Measurements from ENCODE around the gene PTK7. TPM values are rescaled to one million over a fixed set of nuclear protein-coding genes. Genes with fewer than 3 reads are reported as not detected.

Gene PTK7
- total RNA-seq, 2 experiments from 2014 or later = 0.33 to 0.85 TPM

DNA sequence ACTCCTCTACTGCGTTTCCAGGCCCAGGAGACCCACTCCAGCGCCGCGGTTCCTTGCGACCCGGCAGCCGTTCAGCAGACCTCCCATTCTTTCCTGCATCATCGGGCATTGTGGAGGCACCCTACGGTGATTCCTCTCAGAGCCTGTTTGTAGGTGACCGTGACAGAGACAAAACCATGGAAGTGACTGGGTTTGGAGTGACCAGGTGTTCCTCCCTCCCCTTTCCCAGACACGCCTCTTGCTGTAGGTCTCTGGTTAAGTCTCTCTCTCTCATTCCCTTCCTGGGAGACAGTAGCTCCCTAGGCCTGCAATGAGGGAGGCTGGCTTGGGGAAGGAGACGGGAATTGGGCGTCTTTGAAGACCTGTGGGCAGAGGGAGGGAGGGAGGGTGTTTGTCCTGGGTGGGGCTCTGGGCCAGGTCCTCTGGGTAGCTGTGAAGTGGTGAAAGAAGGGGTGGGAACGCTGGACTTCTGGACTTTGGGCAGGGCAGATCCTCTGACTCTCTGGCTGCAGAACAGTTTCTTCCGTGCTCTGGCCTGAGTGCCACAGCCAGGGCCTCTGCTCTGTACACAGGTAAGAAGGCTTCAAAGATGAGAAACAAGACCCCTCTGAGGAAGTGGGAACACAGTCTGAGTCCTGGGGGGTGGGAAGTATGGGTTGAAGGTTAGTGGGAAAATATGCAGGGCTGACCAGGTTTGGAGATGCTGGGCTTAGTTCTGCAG is 15.9 kb upstream of the PTK7 start:
- no peak for DNase-seq

DNA sequence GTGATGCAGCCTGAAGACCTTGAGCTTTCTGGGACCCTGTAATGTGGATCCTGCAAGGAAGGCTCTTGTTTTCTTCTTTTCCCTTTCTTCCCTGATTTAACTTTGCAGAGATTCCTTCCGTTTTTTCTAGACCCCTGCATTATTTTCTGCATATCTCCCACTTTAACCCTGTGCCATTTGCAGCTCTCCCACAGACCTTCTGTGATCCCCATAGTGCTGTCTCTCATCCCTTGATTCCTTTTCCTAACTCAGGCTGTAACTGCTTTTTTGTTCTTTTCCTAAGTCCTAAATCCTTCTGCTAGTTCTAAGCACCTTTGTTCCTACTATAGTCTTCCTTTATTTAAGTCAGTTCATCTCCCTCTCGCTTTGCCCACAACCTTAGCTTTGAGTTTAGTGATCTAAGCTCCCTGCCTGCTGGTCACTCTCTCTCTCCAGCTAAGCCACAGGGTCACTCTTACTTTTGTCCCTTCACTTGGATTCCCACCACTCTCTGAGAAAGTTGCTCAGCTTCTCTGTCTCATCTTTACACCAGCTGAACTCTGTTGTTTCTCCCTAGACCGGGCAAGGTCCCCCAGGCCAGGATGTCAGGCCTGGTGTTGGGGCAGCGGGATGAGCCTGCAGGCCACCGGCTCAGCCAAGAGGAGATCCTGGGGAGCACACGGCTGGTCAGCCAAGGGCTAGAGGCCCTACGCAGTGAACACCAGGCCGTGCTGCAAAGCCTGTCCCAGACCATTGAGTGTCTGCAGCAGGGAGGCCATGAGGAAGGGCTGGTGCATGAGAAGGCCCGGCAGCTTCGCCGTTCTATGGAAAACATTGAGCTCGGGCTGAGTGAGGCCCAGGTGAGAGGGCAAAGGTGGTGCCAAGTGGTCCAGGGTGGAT is 15.1 kb upstream of the PTK7 start:
- H3K4me1 Mint-ChIP-seq = peaks cover 27% of the 10 kb centered on the region
- no peaks in the 10 kb centered on the region for H3K27me3 Mint-ChIP-seq
- DNase-seq (no peak), ATAC-seq (no peak)
- CTCF ChIA-PET = no interaction called here
- H3K9me3 Mint-ChIP-seq (ENCODE audit: low read depth) = no peaks in the 10 kb centered on the region
- peak overlapping the region; percentile 13 for H3K27ac Mint-ChIP-seq
- H3K4me3 Mint-ChIP-seq = peak overlapping the region; percentile 92
- peaks cover 4% of the 10 kb centered on the region for H3K36me3 Mint-ChIP-seq

More for the DNA sequence above, 15.9 kb upstream of the PTK7 start:
- H3K4me1 Mint-ChIP-seq = peaks cover 27% of the 10 kb centered on the region
- peaks cover 11% of the 10 kb centered on the region for H3K36me3 Mint-ChIP-seq
- ATAC-seq = no peak
- no peaks in the 10 kb centered on the region for H3K27me3 Mint-ChIP-seq
- H3K27ac Mint-ChIP-seq = peak overlapping the region; percentile 99
- H3K9me3 Mint-ChIP-seq (ENCODE audit: low read depth) = no peaks in the 10 kb centered on the region
- peak overlapping the region; percentile 92 for H3K4me3 Mint-ChIP-seq
- CTCF ChIA-PET = interaction anchor here (1.2 to 1.6 kb wide), 3 partner anchors 36 to 159 kb away, joined by 4 to 11 read pairs (median 5); no protein-coding TSS in a partner anchor

DNA sequence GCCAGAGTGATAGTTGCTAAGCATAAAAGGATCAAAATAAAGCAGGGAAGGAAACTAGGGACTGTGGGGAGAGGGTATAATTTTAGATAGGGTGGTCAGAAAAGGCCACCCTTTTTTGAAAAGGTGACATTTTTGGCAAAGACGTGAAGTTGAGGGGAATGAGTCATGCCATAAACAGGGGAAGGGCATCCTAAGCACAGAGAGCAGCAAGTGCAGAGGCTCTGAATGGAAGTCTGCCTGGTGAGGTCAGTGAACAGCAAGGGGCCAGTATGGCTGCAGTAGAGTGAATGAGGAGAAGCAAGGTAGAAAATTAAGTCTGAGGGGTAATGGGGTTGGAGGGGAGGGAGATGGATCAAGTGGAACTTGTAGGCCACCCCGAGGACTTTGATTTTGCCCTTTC is 14.3 kb upstream of the PTK7 start:
- Mint-ChIP-seq H3K9me3 (ENCODE audit: low read depth) (no peaks in the 10 kb centered on the region), H3K27ac (no peak overlapping the region), H3K4me3 (no peak overlapping the region), H3K36me3 (no peaks in the 10 kb centered on the region), H3K27me3 (no peaks in the 10 kb centered on the region), H3K4me1 (peaks cover 27% of the 10 kb centered on the region)
- CTCF ChIA-PET = no interaction called here
- DNase-seq (no peak), ATAC-seq (no peak)

DNA sequence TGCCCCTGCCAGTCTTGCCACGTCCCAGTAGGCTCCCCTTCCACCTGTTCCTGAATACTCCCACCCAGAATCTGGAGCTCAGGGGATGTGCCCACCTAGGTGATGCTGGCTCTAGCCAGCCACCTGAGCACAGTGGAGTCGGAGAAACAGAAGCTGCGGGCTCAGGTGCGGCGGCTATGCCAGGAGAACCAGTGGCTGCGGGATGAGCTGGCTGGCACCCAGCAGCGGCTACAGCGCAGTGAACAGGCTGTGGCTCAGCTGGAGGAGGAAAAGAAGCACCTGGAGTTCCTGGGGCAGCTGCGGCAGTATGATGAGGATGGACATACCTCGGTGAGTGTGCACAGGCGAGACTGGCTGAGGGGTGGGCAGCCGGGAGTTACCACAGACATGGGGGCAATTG is 13.3 kb upstream of the PTK7 start:
- Mint-ChIP-seq H3K4me1 (peaks cover 23% of the 10 kb centered on the region), H3K27me3 (no peaks in the 10 kb centered on the region), H3K27ac (no peak overlapping the region), H3K4me3 (no peak overlapping the region), H3K9me3 (ENCODE audit: low read depth) (no peaks in the 10 kb centered on the region), H3K36me3 (no peaks in the 10 kb centered on the region)
- CTCF ChIA-PET = interaction anchor here (0.6 to 1.2 kb wide), 2 partner anchors 9 to 81 kb away, joined by 3 read pairs; partner anchors contain the start of gene CUL7
- no peak for DNase-seq
- ATAC-seq = no peak

DNA sequence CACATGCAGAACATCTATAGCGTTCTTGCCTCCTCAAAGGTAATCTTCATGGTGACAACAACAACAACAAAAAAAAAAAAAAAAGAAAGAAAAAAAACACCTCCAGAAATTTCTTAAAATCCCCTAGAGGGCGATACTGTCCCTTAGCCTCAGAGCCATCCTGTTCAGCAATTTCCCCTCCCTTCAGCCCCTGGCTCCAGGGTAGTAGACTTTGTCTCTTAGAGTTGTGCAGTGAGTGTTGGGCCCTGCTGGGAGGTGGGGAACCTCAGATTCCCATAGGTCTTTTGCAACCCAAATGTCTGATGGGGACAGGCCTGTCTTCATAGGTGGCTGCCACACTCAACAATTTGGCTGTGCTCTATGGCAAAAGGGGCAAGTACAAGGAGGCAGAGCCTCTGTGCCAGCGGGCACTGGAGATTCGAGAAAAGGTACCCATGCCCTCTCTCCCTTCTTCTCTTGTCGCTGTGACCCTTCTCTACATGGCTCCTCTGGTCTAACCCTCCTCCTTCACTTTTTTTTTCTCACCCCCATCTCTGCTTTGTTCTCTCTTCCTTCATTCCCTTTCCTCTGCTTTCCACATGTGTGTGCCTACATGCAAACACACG is 6.0 kb upstream of the PTK7 start:
- Mint-ChIP-seq H3K4me1 (no peaks in the 10 kb centered on the region), H3K36me3 (no peaks in the 10 kb centered on the region), H3K9me3 (ENCODE audit: low read depth) (no peaks in the 10 kb centered on the region), H3K27ac (no peak overlapping the region), H3K27me3 (no peaks in the 10 kb centered on the region), H3K4me3 (no peak overlapping the region)
- ATAC-seq = peak; percentile 81
- peak; percentile 50 for DNase-seq
- CTCF ChIA-PET = interaction anchor here (0.7 to 2.0 kb wide), 8 partner anchors 9 to 308 kb away, joined by 3 to 5 read pairs (median 3); partner anchors contain the start of gene GNMT

DNA sequence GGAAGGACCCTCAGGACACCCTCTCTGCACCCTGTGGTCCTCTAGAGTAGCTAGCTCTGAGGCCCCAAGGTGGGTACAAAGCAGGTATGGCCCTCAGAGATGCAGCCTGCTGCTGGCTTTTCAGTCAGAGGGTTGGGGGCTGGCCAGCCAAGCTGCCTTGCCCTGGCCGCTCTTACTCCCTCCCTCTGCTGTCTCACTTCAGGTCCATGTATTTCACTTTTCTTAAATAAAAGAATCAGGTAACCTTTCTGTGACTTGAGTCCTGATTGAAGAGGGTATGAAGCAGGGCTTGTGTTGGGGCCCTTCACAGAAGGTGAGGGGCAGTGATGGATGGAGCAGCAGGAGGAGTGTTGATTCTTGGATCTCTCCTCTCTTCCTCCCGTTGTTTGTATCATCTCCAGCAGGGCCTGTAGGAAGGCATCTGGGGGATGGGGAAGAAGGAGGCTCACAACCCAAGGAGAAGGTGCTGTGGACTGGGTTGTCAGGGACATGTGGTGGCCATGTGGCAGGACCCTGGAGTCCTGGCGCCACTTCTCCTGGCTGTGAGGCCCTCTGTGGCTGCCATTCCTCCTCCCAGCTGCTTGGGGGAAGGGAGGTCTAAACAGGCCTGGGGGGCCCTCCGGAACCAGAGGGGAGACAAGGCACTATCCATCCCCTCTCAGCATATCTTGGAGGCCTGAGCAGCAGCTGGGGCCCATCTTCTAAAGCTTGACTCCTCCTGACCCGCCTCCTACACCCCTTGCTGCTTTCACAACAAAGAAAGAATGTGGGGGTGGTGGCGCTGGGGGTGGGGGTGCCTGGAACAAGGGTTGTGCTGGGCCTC is 1.1 kb upstream of the PTK7 start:
- CTCF ChIA-PET = interaction anchor here (1.5 kb wide), 1 partner anchor 69 kb away, joined by 4 read pairs; no protein-coding TSS in a partner anchor
- peaks cover 32% of the 10 kb centered on the region for H3K27me3 Mint-ChIP-seq
- H3K4me3 Mint-ChIP-seq = no peak overlapping the region
- H3K9me3 Mint-ChIP-seq (ENCODE audit: low read depth) = no peaks in the 10 kb centered on the region
- ATAC-seq (no peak), DNase-seq (no peak)
- peaks cover 2% of the 10 kb centered on the region for H3K4me1 Mint-ChIP-seq
- H3K27ac Mint-ChIP-seq = no peak overlapping the region
- no peaks in the 10 kb centered on the region for H3K36me3 Mint-ChIP-seq

DNA sequence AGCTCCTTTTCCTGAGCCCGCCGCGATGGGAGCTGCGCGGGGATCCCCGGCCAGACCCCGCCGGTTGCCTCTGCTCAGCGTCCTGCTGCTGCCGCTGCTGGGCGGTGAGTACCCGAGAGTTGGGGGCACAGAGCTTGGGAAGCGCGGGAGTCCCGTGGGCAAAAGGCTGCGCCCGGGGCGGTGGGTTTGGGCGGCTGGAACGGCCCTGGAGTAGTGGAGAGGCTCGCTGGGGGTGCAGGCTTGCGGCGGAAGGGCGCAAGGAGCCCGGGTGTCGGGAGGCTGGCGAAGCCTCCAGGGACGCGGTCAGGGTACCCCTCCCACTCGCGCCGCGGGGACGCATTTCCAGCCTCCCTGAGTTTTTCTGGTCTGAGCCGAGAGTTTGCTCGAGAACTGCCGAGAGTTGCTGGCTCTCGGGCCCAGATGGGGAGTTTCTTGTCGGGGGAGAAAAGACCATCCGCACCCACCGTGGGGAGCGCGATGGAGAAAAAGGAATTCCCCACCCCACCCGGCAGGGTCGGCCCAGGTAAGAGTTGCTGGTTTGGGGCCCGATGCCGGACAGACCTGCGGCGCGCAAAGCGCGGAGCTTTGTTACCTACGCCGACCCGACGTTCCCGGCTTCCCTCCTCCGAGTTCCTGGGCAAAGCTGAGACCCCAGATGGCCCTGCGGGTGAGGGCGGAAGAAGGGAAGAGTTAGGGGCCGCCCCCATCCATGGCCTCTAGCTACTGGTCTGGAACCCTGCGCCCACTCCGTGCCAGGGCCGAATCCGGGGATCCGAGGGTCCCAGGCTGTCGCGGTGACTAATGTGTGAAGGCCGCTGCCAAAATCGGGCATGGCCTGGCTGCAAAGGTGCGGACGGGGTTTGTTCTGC is 584 bp downstream of the PTK7 start:
- no peak for ATAC-seq
- H3K36me3 Mint-ChIP-seq = no peaks in the 10 kb centered on the region
- H3K4me3 Mint-ChIP-seq = peak overlapping the region; percentile 34
- CTCF ChIA-PET = interaction anchor here (0.8 to 1.4 kb wide), 2 partner anchors 67 to 69 kb away, joined by 3 to 4 read pairs; no protein-coding TSS in a partner anchor
- no peak overlapping the region for H3K27ac Mint-ChIP-seq
- peaks cover 36% of the 10 kb centered on the region for H3K27me3 Mint-ChIP-seq
- DNase-seq = no peak
- H3K9me3 Mint-ChIP-seq (ENCODE audit: low read depth) = no peaks in the 10 kb centered on the region
- peaks cover 2% of the 10 kb centered on the region for H3K4me1 Mint-ChIP-seq

DNA sequence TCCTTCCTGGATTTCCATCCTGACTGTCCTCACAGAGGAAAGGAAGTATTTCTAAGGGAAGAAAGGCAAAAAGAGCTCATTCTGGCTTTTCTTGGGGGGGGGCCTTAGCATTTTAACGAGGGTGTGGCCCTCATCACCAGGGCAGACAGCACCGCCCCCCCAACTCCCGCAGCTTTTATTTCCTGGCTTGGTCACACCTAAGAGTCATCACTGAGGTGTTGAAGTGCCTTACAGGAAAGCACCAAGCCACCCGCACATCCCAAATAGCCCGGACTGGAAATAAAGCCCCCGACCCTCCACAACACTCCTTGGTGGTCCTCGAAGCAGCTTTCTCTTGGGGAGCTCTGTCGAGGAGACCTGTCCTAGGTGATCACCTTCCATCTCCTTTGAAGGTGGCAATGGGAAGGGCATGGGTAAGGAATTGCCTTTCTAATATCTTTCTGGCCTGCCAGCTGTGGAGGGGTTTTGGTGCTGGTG is 1.3 kb downstream of the PTK7 start:
- Mint-ChIP-seq H3K4me3 (no peak overlapping the region), H3K9me3 (ENCODE audit: low read depth) (no peaks in the 10 kb centered on the region), H3K27ac (no peak overlapping the region), H3K36me3 (no peaks in the 10 kb centered on the region), H3K4me1 (peaks cover 2% of the 10 kb centered on the region), H3K27me3 (peaks cover 38% of the 10 kb centered on the region)
- CTCF ChIA-PET = no interaction called here
- ATAC-seq = no peak
- DNase-seq = no peak

DNA sequence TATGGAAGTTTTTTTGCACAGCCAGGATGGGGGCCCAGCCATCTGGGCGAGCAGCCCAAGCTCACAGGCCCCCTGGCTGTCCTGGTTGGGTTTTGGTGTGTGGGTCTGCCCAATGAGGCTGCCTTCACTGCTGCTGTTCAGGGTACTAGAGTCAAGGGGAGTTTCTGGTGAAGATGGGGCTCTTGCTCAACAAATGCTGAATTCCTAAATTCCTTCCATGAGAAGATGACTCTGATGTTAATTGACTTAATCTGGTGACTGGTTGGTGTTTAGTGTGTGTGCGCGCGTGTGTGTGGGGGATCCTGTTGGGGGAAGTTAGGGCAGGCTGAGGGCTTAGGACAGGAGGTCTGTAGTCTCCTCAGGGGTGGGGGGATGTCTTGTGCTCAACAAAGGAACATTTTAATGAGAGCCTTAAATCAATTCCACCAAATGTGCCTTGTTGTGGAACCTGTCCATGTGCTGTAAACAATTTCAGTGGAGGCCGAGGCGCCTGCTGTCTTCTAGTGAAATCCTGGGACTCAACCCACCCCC is 1.9 kb downstream of the PTK7 start:
- ATAC-seq (no peak), DNase-seq (no peak)
- H3K27ac Mint-ChIP-seq = no peak overlapping the region
- H3K36me3 Mint-ChIP-seq = no peaks in the 10 kb centered on the region
- H3K4me1 Mint-ChIP-seq = peaks cover 2% of the 10 kb centered on the region
- CTCF ChIA-PET = interaction anchor here (1.0 kb wide), 1 partner anchor 8 kb away, joined by 3 read pairs; no protein-coding TSS in a partner anchor
- peaks cover 38% of the 10 kb centered on the region for H3K27me3 Mint-ChIP-seq
- no peaks in the 10 kb centered on the region for H3K9me3 Mint-ChIP-seq (ENCODE audit: low read depth)
- no peak overlapping the region for H3K4me3 Mint-ChIP-seq

DNA sequence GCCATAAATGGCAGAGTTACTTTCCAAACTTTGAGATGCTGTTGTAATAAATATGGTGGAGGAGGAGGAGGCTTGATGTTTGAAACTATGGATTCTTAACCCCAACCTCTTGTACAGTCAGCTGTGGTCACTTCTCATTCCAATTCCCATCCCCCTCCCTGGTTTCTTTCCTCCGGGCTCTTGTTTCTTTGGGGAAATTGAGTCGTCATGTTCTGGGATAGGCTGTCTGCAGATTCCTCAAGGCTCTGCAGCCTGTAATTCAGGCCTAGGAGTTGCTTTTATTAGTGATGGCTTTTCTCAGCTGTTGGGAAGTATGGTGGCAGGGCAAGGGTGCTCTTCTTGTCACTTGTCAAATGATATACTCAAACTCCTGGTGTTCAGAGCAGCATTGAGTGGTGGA is 2.6 kb downstream of the PTK7 start:
- peaks cover 44% of the 10 kb centered on the region for H3K27me3 Mint-ChIP-seq
- H3K27ac Mint-ChIP-seq = no peak overlapping the region
- H3K4me1 Mint-ChIP-seq = peaks cover 2% of the 10 kb centered on the region
- ATAC-seq (no peak), DNase-seq (no peak)
- H3K36me3 Mint-ChIP-seq = no peaks in the 10 kb centered on the region
- no peak overlapping the region for H3K4me3 Mint-ChIP-seq
- CTCF ChIA-PET = interaction anchor here (0.9 to 1.0 kb wide), 2 partner anchors 8 to 228 kb away, joined by 3 read pairs; no protein-coding TSS in a partner anchor
- H3K9me3 Mint-ChIP-seq (ENCODE audit: low read depth) = no peaks in the 10 kb centered on the region

DNA sequence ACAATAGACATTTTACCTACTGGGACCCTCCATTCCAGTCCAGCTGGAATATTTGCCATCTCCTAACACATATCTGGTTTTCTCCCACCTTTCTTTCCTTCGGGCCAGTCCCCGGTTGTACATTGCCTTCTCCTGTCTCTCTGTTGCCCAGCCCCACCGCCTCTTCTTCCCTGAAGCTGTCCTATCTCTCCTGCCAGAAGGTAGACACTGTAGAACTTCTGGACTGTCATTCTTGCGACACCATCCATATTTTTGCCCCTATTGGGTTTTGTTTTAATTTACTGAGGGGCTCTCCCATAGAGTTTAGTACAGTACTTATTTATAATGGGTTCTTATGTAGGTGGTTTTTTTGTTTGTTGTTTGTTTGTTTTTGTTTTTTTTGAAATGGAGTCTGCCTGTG is 4.9 kb downstream of the PTK7 start:
- Mint-ChIP-seq H3K4me3 (no peak overlapping the region), H3K27ac (no peak overlapping the region), H3K9me3 (ENCODE audit: low read depth) (no peaks in the 10 kb centered on the region), H3K27me3 (peaks cover 47% of the 10 kb centered on the region), H3K4me1 (peaks cover 4% of the 10 kb centered on the region), H3K36me3 (no peaks in the 10 kb centered on the region)
- CTCF ChIA-PET = interaction anchor here (1.6 kb wide), 1 partner anchor 63 kb away, joined by 5 read pairs; no protein-coding TSS in a partner anchor
- DNase-seq = no peak
- ATAC-seq = no peak
